PC-9 (cell line): ENCODE results near the gene CD28. TPM values are rescaled to one million over a fixed set of nuclear protein-coding genes. Genes with fewer than 3 reads are reported as not detected.

Source experiments
- BruUV-seq: library from RNA; stranded (reverse); fragments of 400-500 nt; replicated peaks from 2 replicates; lab custom pipeline; 2021; lab: Mats Ljungman, UMichigan
- CTCF ChIA-PET: fragments of 300-600 bp; sonication (Branson Sonifier 250); formaldehyde crosslinking; loops from one replicate; lab custom pipeline; 2022; ENCODE audit warnings: antibody characterized with exemption; lab: Charles Lee
- POLR2A ChIA-PET: fragments of 300-600 bp; sonication (Branson Sonifier 250); formaldehyde crosslinking; loops from one replicate; lab custom pipeline; 2022; ENCODE audit warnings: antibody characterized with exemption; ENCODE audit not compliant: unreplicated experiment; lab: Charles Lee
- DNase-seq, 2 experiments: peaks; one replicate each; pipeline versions ENCODE4 v3.0.0 to v3.0.0-alpha.2; 2015 to 2022; ENCODE audit warnings: mixed read lengths in 1 of 2
- H2AFZ ChIP-seq: fragments of 200-600 bp; sonication (generic); 2 replicates; pipeline ENCODE4 v1.8.1; 2017; ENCODE audit warnings: antibody characterized with exemption
- H3F3A ChIP-seq: fragments of 200-600 bp; sonication (generic); 2 replicates; pipeline ENCODE4 v1.8.1; 2017; ENCODE audit warnings: antibody characterized with exemption, mild to moderate bottlenecking, low read depth; ENCODE audit not compliant: insufficient read depth
- H3K27ac ChIP-seq: fragments of 200-600 bp; sonication (generic); 2 replicates; pipeline ENCODE4 v1.6.1; 2016; ENCODE audit warnings: mixed run types
- H3K27me3 ChIP-seq: fragments of 200-600 bp; sonication (generic); 2 replicates; pipeline ENCODE4 v1.6.1; 2016; ENCODE audit warnings: low read depth, mixed run types; ENCODE audit not compliant: insufficient read depth
- H3K36me3 ChIP-seq: fragments of 200-600 bp; sonication (generic); 2 replicates; pipeline ENCODE4 v1.6.1; 2016; ENCODE audit warnings: low read depth, mixed run types
- H3K4me1 ChIP-seq: fragments of 200-600 bp; sonication (generic); replicated peaks from 2 replicates; pipeline ENCODE4 v1.6.1; 2016; ENCODE audit warnings: mixed run types; ENCODE audit not compliant: insufficient read depth
- H3K4me2 ChIP-seq: fragments of 200-600 bp; sonication (generic); 2 replicates; pipeline ENCODE4 v1.6.1; 2017; ENCODE audit warnings: mixed run types
- H3K4me3 ChIP-seq: fragments of 200-600 bp; sonication (generic); 2 replicates; pipeline ENCODE4 v1.6.1; 2016; ENCODE audit warnings: mixed run types
- H3K79me2 ChIP-seq: fragments of 200-600 bp; sonication (generic); 2 replicates; pipeline ENCODE4 v1.6.1; 2017; ENCODE audit warnings: low read depth, mixed run types
- H3K9me2 ChIP-seq: fragments of 200-600 bp; sonication (generic); 2 replicates; pipeline ENCODE4 v1.8.1; 2017; ENCODE audit warnings: mild to moderate bottlenecking; ENCODE audit not compliant: insufficient read depth
- H3K9me3 ChIP-seq: fragments of 200-600 bp; sonication (generic); 2 replicates; pipeline ENCODE4 v1.8.1; 2016; ENCODE audit warnings: low read depth; ENCODE audit not compliant: insufficient read depth
- H4K20me1 ChIP-seq: fragments of 200-600 bp; sonication (generic); 2 replicates; pipeline ENCODE4 v1.8.1; 2017; ENCODE audit not compliant: insufficient read depth
- EZH2 ChIP-seq: fragments of 200-600 bp; sonication (generic); IDR thresholded peaks from 2 replicates; pipeline ENCODE4 v1.8.0; 2017; ENCODE audit warnings: antibody characterized with exemption, low read depth
- intact Hi-C: fragments of 100-400 bp; cut with micrococcal nuclease; formaldehyde crosslinking; loops from one replicate; pipeline ENCODE4 v1.10.0; 2022; ENCODE audit not compliant: unreplicated experiment
- total RNA-seq: library from RNA; stranded (reverse); gene quantifications from 2 replicates; pipeline ENCODE4 v1.2.3, GENCODE V29; 2021
- TF ChIP-seq, protein P1 (sequence below): fragments of 200-600 bp; sonication (generic); conservative IDR thresholded peaks from 2 replicates; pipeline ENCODE4 v1.6.1; 2017; ENCODE audit warnings: mixed run types, antibody characterized with exemption, mild to moderate bottlenecking, moderate library complexity

Gene CD28
- total RNA-seq, 1 experiment from 2014 or later, result not detected

DNA sequence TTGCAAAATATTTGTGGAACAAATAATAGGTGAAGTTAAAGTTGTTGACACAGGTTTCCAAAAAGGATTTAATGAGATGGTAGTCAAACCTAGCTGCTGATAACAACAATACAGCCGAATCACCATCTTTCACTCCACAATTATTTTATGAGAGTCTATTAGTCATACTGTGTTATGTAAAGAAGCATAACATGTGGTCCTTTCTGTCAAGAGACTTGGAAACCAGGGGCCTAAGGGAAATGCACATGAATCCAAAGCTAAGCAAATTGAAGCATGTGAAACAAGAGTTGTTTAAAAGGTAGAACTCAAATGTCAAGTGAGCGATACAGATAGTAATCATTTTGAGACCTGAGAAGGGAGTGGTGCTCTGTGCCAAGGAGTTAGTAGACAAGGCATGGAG, 16.0 kb downstream of the CD28 start:
- Histone ChIP-seq H3K79me2 (no peaks in the 10 kb centered on the region), H3F3A (no peaks in the 10 kb centered on the region), H4K20me1 (no peaks in the 10 kb centered on the region), H3K27me3 (no peaks in the 10 kb centered on the region), H3K4me2 (no peak overlapping the region), H3K9me2 (no peaks in the 10 kb centered on the region), H3K9me3 (no peaks in the 10 kb centered on the region), H3K36me3 (no peaks in the 10 kb centered on the region), H2AFZ (no peak overlapping the region), H3K27ac (no peak overlapping the region), H3K4me3 (no peak overlapping the region), H3K4me1 (no peaks in the 10 kb centered on the region)
- ChIA-PET CTCF (no interaction called here), POLR2A (no interaction called here)
- intact Hi-C loops, result no loop called here
- BruUV-seq, result no TSS peak
- no peak for DNase-seq
- TF ChIP-seq, protein P1, sequence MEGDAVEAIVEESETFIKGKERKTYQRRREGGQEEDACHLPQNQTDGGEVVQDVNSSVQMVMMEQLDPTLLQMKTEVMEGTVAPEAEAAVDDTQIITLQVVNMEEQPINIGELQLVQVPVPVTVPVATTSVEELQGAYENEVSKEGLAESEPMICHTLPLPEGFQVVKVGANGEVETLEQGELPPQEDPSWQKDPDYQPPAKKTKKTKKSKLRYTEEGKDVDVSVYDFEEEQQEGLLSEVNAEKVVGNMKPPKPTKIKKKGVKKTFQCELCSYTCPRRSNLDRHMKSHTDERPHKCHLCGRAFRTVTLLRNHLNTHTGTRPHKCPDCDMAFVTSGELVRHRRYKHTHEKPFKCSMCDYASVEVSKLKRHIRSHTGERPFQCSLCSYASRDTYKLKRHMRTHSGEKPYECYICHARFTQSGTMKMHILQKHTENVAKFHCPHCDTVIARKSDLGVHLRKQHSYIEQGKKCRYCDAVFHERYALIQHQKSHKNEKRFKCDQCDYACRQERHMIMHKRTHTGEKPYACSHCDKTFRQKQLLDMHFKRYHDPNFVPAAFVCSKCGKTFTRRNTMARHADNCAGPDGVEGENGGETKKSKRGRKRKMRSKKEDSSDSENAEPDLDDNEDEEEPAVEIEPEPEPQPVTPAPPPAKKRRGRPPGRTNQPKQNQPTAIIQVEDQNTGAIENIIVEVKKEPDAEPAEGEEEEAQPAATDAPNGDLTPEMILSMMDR, result no peak
- no peak for TF ChIP-seq EZH2

DNA sequence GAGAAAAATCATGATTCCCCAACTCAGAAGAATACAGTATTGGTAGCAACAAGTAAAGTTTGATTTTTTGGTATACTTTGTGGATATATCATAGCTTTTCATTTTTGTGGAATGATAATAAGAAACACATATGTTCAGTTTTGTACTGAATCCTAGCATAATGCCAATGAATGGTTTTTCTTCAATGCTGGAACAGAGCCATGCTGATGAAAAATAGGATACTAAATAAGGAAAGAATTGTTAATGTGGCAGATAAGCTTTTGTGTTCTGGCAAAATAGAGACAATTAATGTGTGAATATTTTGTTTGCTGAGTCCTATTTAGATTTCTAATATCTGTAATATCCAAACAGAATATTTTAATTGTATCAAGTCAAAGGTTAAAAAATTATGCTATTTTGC, 21.9 kb downstream of the CD28 start:
- Histone ChIP-seq H3K79me2 (no peaks in the 10 kb centered on the region), H3K9me3 (no peaks in the 10 kb centered on the region), H2AFZ (no peak overlapping the region), H3K36me3 (no peaks in the 10 kb centered on the region), H4K20me1 (no peaks in the 10 kb centered on the region), H3F3A (no peaks in the 10 kb centered on the region), H3K4me2 (no peak overlapping the region), H3K27ac (no peak overlapping the region), H3K9me2 (no peaks in the 10 kb centered on the region), H3K4me1 (no peaks in the 10 kb centered on the region), H3K4me3 (no peak overlapping the region), H3K27me3 (no peaks in the 10 kb centered on the region)
- intact Hi-C loops, result no loop called here
- no peak for DNase-seq
- TF ChIP-seq EZH2, result no peak
- TF ChIP-seq, protein P1, result no peak
- ChIA-PET POLR2A (no interaction called here), CTCF (no interaction called here)
- BruUV-seq, result no TSS peak

DNA sequence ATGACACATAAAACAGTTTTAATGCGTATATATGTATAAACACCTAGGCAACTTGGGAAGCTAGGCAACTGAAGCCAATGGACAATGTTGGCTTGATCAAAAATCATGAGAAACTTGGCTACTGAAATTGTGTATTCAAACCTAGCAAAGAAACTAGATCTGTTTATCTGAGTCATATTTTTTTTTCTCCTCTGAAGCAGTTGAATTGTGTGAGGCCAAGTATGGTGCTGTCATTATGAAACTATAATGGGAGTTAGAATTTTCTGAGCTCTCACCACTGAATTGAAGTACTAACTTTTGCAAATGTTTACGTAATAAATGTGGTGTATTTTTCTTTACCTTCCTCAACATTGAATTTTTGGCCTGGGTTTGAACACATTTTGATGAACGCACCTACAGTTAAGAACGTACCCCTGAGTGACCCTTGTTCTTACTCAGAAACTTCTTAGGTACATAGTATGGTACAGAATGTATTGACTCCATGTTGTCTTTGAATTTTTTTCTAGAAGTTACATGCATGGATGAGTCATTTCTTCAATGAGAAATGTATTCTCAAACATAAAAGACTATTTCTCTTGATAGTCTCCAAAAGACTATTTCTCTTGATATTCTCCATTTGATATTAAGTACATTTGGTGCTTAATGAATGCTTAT, 23.8 kb downstream of the CD28 start:
- intact Hi-C loops, result no loop called here
- TF ChIP-seq, protein P1, result no peak
- TF ChIP-seq EZH2, result no peak
- Histone ChIP-seq H4K20me1 (no peaks in the 10 kb centered on the region), H3F3A (no peaks in the 10 kb centered on the region), H2AFZ (no peak overlapping the region), H3K4me1 (no peaks in the 10 kb centered on the region), H3K36me3 (no peaks in the 10 kb centered on the region), H3K4me2 (no peak overlapping the region), H3K27ac (no peak overlapping the region), H3K27me3 (no peaks in the 10 kb centered on the region), H3K9me2 (no peaks in the 10 kb centered on the region), H3K9me3 (no peaks in the 10 kb centered on the region), H3K79me2 (no peaks in the 10 kb centered on the region), H3K4me3 (no peak overlapping the region)
- ChIA-PET POLR2A (no interaction called here), CTCF (no interaction called here)
- BruUV-seq, result no TSS peak
- no peak for DNase-seq
